ENCODE results near the gene TRABD.
"Not testable (repeated sequence)": the region's sequence is repeated elsewhere in the genome, so short reads cannot be mapped to it uniquely, and the experiment has no call there.

Gene TRABD

DNA sequence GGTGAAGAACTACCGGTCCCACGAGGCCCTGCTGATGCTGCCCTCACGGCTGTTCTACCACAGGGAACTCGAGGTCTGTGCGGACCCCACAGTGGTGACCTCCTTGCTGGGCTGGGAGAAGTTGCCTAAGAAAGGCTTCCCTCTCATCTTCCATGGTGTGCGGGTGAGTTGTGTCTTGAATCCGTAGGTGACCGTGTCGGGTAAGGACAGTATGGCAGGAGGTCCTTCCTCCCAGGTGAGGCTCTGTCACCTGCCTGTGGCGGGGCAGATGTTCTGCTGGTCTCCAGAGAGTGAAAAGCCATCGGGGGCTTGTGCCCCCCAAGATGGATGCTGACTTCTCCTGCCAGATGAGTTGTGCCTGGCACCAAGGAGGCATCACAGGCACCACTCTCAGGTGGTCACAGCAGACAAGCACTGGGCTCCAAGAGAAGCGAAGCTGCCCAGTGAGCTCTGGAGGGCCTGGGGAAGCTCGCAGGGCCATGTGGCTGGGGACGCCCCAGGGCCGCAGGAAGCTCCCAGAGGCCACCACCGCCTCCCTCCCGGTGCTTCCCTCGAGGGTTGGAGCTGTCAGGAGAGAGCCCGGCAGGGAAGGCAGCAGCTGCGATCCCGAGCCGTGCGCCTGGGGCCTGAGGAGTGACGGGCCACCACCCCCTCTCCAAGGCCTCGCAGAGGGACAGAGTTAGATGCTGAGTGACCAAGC is 32.5 kb upstream of the TRABD start:
- DNase-seq = no peak

DNA sequence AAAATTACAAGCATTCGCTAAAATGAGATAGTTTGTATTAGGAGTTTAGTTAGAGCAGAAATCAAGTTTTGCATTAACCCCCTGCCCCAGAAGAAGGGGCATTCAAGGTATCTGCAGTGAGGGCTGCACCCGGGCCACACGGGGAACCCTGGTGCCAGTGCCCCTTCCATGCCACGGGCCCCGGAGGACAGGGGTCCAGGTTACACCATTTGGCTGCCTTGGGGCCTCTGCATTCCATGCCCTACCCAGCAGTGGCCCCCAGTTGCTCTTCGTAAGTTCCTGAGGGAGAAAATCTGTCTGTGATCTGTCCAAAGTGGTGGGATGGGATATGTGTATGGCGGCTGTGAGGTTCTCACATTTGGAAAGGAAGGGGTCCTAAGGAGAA is 32.0 kb upstream of the TRABD start:
- no peak for DNase-seq

DNA sequence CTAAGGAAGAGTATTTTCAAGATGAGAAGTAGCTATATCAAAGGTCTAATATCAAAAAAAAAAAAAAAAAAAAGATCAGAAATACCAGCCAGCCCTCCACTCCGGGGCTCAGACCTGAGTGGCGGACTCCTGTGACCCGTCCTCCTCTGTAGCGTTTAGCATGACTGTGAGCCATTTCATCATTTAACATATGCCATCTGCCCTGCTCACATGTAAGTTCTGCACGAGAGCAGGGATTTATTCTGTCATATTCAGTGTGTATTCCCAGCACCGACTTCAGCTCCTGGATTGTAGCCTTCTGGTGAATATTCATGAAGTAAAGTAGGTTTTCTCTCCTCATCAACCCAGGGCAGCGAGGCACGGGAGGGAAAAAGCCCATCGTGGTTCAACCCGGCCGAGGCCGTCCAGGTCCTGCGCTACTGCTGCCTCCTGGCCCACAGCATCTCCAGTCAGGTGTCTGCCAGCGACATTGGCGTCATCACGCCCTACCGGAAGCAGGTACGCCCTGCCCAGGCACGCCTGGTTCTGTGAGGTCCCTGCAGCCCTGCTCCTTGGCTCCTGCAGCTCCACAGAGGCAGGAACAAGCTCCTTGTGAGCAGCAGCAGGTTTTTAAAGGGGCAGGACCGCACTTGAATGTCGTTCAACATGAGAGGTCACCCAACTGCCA is 27.9 kb upstream of the TRABD start:
- DNase-seq = no peak

DNA sequence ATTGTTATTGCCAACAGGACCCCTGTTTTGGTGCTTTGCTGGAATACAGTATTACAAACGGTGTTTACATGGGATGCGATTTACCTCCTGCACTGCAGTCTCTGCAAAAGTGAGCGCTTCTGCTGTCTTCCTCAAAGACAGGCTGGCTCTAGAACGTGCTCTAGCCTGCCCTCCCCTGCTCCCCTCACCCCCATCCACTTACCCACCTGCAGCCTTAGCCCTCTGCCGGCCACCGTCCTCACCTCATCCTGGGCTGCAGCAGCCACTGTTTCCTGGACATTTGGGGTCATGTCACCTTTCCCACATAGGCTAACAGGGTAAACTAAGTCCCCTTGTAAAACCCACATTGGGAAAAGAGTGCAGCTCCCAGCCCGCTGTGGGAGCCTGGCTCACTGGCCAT is 24.8 kb upstream of the TRABD start:
- no peak for DNase-seq

DNA sequence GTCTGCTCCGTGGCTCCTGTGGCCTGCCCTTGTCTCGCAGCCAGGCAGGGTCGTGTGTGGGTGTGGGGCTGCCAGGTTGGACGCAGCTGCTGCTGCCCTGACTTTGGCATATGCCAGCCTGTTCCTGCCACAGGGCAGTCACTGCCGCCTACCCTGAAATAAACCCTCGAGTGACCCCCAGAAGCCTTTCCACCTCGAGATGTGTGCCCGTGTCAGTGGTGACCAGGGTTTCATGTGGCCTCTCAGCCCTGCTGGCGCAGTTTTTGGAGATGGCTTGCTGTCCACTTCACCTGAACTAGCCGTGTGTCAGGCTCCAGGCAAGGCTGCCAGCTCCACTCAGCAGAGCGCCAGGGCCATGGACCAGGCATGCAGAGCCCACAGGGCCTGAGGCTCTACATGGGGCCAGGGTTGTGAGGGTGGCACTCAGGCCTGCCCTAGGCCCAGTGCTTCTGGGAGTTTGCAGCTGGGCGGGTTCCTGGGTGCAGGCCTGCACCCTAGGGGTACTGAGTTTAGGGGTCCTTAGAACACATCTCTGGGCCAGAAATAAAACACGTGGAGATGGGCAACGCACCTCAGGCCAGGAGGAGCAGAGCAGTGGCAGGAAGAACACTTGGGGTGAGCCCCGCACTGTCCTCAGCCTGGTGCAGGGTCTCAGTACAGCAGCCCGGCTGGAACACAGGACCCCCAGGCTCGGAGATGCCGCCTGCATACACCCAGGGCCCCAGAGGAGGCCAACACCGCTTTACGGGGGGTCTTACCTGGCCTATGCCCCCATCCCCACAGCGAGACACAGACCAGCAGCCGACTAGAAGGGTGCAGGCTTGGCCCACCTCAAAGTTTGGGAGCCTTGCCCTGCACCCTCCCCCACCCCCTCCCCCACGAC is 24.0 kb upstream of the TRABD start:
- DNase-seq = no peak

DNA sequence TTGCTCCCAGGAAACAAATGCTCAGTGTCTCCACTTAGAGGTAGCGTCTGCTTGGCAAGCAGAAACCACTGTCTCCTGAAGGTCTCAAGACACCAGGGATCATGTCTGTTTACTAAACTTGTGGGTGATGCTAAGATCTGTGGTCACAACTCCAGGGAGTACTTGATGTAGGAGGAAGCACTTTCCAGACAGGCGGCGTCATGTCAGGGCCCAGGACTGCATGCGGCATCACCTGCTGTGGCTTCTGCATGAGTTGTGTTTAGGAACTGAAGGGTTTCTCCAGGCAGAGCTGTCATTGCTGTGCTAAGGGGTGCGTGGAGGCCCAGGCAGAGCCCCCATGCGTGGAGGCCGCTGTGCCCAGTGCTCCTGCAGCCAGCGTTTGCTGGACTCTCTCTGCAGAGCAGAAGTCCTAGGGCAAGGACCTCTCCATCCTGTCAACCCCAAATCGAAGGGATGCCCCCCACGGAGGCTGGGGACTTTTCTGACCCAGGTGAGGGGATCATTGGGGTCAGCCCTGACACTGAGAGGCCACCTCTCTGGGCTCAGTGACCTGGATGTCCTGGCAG is 23.2 kb upstream of the TRABD start:
- no peak for DNase-seq

DNA sequence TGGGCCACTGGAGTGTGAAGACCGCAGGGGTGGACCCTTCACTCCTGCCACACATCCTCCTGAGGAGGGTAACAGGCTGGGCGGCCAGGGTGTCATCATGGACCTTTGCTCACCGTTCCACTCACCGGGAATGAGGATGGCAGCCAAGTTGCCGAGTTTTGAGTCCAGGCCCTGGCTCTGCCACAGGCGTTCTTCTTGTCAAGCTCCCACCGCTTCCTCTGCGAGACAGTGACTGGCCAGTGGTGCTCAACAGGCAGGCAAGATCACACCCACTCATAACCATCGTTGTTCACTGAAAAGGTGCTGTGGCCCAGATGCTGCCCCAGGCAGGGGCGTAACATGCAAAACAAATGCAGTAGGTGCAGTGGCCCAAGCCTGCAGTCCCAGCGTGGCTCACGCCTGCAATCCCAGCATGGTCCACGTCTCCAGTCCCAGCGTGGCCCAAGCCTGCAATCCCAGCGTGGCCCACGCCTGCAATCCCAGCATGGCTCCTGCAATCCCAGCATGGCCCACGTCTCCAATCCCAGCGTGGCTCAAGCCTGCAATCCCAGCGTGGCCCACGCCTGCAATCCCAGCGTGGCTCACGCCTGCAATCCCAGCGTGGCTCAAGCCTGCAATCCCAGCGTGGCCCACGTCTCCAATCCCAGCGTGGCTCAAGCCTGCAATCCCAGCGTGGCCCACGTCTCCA is 20.1 kb upstream of the TRABD start:
- DNase-seq = no peak

DNA sequence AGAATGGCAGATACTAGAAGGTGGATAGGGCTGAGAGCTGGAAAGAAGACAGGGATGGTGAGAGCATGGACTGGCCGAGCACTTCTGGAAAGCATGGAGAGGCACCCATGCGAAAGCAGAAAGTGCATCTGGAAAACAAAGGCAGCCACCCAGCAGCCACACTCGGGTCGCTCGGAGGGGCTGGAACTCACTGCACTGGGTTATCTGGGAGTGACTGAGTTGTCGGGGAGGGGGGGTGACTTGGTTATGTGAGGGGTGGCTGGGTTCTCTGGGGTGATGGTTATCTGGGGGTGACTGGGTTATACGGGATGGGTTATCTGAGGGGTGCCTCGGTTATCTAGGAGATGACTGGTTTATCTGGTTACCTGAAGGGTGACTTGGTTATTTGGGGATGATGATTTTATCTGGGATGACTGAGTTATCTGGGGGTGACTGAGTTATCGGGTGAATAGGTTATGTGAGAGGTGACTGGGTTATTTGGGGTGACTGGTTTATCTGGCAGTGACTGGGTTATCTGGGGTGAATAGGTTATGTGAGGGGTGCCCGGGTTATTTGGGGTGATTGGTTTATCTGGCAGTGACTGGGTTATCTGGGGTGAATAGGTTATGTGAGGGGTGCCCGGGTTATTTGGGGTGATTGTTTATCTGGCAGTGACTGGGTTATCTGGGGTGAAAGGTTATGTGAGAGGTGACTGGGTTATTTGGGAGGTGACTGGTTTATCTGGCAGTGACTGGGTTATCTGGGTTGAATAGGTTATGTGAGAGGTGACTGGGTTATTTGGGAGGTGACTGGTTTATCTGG is 17.8 kb upstream of the TRABD start:
- DNase-seq = no peak

DNA sequence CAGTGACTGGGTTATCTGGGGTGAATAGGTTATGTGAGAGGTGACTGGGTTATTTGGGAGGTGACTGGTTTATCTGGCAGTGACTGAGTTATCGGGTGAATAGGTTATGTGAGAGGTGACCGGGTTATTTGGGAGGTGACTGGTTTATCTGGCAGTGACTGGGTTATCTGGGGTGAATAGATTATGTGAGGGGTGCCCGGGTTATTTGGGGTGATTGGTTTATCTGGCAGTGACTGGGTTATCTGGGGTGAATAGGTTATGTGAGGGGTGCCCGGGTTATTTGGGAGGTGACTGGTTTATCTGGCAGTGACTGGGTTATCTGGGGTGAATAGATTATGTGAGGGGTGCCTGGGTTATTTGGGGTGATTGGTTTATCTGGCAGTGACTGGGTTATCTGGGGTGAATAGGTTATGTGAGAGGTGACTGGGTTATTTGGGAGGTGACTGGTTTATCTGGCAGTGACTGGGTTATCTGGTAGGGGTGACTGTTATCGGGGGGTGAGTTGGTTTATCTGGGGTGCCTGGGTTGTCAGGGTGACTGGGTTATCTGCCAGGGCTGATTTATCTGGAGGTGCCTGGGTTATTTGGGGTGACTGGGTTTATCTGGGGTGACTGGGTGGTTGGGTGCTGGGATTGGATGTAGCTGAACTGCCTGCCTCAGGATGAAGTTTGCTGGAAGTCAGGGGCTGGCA is 17.1 kb upstream of the TRABD start:
- not testable (repeated sequence) for DNase-seq

DNA sequence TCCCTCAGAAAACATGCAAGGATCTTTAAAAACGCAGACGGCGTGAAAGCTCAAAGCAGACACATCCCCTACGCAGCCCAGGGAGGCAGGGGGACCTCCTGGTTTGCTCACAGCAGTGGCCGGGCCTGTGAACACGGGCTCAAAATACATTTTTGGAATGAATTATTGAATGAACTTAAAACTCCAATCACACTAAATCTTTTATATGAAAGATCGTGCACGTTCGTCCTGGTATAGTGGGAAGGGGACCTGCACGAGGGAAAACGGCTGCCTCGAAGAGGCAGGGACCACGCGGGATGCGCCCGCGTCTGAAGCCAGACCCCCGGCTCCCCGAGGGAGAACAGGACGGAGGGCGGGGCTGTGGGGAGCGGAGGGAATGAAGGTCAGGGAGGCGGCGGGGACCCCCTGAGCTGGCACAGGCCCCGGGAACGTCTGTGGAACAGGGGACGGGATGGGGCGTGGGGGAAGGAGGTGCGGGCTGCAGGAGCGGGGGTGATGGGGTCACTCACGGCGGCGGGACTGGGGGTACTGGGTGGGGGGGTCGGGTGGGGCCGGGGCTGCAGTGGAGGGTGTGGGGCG is 16.4 kb upstream of the TRABD start:
- no peak for DNase-seq

DNA sequence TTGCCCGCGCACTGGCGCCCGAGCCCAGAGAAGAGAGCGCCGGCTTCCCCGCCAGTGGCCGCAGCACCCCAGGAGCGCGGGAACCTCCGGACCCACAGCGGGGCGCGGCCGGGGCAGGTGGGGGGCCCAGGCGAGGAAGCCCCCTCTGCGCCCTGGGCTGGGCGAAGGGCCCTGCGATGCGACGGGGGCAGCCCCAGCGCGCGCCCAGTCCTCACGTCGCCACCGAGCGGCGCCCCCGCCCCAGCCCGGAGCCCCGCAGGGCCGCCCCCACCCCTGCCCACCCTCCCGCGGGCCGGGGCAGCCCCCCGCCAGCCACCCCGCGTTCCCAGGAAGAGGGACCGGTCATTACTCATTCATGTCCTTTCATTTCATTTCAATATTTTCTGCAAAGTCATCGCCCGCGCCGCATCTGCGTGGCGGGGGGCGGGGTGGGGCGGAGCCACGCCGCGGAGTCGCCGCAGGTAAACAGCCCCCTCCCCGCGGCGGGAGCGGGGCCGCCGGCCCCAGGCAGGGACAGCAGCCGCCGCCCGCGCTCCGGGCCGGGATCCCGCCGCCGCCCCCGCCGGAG is 15.9 kb upstream of the TRABD start:
- DNase-seq = no peak

DNA sequence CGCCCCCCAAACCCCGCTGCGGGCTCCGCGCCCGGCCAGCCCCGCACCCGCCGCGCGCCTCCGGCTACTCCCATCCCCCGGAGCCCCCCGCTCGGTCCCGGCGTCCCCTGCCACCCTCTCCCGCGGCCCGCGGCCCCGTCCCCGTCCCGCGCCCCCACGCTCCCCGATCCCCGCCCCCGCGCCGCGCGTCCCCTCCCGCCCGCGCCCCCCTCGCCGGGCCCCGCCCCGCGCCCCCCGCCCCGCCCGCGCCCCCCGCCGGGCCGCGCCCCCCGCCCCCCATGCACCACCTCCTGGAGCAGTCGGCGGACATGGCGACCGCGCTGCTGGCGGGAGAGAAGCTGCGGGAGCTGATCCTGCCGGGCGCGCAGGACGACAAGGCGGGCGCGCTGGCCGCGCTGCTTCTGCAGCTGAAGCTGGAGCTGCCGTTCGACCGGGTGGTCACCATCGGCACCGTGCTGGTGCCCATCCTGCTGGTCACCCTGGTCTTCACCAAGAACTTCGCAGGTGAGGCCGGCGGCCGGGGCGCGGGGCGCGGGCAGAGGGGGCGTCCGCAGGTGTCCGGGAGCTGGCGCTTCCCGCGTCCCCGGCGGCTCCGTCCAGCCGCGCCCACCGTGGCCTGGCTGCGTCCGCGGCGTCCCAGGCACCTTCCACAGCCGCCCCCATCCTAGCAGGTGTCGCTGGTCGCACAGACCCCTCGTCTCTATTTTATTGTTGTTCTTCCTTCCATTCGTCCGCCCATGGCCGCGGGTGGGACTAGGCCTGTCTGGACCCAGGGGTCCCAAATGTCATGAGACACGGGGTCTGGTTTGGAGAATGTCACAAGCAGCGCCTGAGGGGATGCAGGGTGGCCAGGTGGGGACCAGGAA is 15.0 kb upstream of the TRABD start, which contains the start of gene PANX2:
Gene PANX2 (plus strand): TSS at position 279 of the 866 bp plus-strand sequence. CDS start 0 bp downstream, at position 279.
- no peak for DNase-seq

DNA sequence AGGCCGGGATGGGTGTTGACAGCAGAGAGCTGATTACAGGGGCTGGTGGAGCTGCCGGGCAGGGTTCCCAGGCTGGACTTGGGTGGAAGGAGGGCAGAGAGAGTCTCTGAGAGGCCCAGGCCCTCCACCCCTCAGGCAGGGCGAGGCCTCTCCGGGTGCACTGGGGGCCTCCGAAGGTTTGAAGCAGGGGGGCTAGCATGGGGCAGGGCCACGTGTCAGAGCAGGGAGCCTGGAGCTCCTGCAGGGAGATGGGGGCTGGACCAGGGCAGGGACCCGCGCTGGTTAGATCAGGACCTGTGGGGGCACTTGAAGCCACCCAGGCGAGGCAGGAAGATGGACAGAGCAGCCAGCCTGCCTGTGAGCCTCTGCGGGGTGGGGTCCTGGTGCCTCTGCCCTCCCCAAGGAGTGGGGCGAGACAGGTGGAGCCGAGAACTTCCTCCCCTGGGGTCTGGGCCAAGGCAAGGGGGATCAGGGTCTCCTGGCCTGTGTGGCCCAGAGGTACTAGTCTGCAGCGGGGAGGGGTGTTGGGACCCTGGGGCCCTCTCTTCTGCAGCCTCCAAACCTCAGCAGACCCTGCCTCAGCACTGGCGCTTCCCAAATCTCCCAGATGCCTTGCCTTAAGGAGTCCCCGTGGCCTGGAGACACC is 14.3 kb upstream of the TRABD start:
- DNase-seq = no peak

DNA sequence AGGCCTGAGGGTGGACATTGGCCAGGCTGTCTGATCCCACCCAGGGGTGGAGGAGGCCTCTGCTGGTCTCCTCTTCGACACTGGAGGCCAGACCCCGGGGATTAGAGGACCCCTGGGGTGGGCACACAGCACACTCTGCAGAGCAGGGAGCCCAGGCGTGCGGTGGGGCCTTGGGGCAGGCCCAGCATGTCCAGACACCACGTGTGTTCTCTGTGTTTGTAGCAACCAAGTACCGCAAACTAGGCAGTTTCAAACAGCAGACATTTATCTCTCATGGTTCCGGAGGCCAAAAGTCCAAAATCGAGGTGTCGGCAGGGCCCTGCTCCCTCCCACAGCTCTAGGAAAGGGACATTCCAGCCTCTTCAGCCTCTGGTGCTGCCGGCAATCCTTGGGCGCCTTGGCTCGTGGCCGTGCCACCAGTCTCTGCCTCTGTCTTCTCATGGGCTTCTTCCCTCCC is 13.7 kb upstream of the TRABD start:
- DNase-seq = no peak

DNA sequence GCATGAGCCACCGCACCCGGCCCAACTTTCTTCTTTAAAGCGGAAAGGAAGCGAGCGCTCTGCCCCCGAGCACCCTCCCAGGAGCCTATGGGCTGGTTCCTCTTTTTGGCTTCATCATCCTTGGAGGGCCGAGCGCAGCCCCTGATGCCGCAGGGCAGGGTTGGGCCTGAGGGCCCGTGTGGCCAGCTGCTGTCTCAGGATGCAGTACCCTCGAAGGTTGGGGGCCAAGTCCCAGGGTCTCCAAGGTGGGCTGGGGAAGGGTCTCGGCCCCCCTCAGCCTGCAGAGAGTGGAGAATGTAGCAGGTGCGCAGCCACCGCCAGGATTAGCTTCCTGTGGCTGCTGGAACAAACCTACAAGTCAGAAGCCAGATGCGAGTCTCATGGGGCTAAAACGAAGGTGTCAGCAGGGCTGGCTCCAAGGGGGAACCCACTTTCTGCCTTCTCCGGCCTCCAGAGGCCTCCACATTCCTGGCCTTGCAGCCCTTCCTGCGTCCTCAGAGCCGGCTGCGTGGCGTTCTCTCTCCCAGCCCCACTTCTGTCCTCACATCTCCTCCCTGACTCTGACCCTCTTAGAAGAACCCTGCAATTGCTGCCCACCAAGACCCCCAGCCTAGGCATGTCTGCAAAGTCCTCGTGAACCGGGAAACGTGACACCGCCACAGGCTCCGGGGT is 12.3 kb upstream of the TRABD start:
- DNase-seq = no peak

DNA sequence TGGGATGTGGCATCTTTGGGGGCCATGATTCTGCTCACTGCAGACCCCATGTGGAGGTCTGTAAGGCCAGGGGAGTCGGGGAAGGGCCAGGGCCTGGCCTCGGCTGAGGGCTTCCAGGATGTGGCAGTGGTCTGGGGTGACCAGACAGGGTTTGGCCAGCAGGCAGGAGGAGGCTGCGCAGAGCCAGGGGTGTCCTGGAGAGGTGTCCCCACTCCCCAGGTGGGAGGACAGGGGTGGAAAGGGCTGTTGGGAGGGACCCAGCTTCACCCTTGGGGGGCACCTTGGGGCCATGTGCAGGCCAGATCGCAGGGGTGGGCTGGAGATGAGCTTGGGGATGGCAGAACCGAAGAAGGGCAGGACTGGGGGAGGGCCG is 11.7 kb upstream of the TRABD start:
- DNase-seq = no peak

DNA sequence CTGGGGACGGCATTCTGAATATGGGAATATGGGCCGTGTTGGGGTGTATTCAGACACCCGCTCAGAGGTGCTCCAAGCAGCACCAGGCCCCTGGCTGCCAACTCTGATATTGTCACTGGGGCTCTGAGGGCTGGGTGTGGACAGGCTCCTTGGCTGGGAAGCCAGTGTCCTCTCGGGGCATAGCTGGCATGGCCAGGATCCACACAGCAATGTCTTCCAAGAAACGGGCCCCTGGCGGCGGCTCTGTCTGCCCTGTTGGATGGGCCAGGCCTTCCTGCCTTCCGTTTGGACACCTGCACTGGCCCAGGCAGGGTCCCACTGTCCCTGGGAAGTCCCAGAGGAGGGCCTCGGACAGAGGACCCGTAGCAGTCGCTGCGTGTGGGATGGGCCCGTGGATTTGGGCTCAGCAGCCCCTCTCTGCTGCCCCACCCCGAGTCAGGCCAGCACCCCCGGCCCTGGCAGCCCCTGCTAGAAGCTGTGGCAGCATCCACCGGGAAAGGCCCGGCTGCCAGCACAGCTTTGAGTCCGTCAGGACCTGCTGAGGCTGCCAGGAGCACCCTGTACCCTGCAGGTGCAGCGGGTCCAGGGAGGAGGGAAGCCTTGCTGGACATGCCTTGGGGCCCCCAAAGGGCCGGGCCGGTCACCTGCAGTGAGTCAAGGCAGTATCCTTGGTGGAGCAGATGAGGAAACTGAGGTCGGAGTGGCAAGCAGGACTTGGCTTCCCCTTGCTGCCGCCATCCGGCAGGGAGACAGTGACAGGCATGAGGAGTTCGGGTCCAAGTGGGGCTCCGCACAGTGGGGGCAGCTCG is 11.1 kb upstream of the TRABD start:
- DNase-seq = no peak

DNA sequence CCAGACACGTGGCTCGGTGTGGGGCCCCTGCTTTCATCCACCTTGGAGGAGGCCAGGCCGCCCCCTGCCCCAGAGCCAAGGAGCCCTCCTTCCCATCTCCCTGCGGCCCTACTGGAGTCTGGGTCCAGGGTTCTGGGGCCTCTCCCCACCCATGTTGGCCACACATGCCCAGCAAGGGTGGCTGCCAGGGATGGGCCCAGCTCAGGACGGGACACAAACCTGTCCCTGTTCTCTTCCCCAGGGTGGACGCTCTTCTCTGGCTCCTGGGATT is 10.6 kb upstream of the TRABD start:
- DNase-seq = no peak
